ENCODE results near the gene HOXD3. TPM values are rescaled to one million over a fixed set of nuclear protein-coding genes. Genes with fewer than 3 reads are reported as not detected.

Gene HOXD3
- total RNA-seq, 1 donor from 2014 or later, result not detected

- Histone ChIP-seq H3K36me3 (no peaks in the 10 kb centered on the region), H3K4me1 (peaks cover 33% of the 10 kb centered on the region), H3K4me3 (peak overlapping the region; percentile 67), H3K27ac (replicated peaks) (no peak overlapping the region), H3K9me3 (replicated peaks) (no peaks in the 10 kb centered on the region), H3K27me3 (ENCODE audit: low read depth) (peaks cover 100% of the 10 kb centered on the region)
- intact Hi-C loops (cut with micrococcal nuclease), result no loop called here
- no peak for DNase-seq
- TF ChIP-seq, protein P1, sequence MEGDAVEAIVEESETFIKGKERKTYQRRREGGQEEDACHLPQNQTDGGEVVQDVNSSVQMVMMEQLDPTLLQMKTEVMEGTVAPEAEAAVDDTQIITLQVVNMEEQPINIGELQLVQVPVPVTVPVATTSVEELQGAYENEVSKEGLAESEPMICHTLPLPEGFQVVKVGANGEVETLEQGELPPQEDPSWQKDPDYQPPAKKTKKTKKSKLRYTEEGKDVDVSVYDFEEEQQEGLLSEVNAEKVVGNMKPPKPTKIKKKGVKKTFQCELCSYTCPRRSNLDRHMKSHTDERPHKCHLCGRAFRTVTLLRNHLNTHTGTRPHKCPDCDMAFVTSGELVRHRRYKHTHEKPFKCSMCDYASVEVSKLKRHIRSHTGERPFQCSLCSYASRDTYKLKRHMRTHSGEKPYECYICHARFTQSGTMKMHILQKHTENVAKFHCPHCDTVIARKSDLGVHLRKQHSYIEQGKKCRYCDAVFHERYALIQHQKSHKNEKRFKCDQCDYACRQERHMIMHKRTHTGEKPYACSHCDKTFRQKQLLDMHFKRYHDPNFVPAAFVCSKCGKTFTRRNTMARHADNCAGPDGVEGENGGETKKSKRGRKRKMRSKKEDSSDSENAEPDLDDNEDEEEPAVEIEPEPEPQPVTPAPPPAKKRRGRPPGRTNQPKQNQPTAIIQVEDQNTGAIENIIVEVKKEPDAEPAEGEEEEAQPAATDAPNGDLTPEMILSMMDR (IDR thresholded peaks at IDR 0.05; ENCODE audit: borderline replicate concordance), result no peak
Measured at GRCh38 chr2:176189681-176190641, 32.9 kb downstream of the HOXD3 start.

DNA sequence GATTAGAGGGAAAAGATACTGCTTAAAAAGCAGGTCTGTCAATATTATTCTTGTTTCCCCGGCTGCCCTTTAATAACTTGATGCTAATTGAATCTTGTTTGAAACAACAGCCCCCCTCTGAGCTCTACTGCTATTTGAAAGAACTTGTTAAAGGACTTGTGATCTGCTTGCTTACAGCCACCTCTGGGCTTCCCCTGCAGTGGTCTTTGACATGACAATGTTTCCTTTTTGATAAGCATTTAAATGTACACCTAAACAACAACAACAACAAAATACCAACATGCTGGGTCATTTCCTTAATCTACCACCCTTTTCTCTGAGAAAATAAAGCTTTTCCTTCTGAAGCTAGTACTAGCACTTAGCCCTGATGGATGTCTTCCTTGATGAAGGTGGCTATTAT, 35.2 kb downstream of the HOXD3 start:
- Histone ChIP-seq H3K27ac (replicated peaks) (no peak overlapping the region), H3K4me3 (no peak overlapping the region), H3K36me3 (no peaks in the 10 kb centered on the region), H3K9me3 (replicated peaks) (no peaks in the 10 kb centered on the region), H3K27me3 (ENCODE audit: low read depth) (peaks cover 100% of the 10 kb centered on the region), H3K4me1 (peaks cover 32% of the 10 kb centered on the region)
- intact Hi-C loops (cut with micrococcal nuclease), result no loop called here
- no peak for DNase-seq
- TF ChIP-seq, protein P1 (IDR thresholded peaks at IDR 0.05; ENCODE audit: borderline replicate concordance), result no peak

- Histone ChIP-seq H3K9me3 (replicated peaks) (no peaks in the 10 kb centered on the region), H3K27ac (replicated peaks) (no peak overlapping the region), H3K4me1 (peaks cover 25% of the 10 kb centered on the region), H3K4me3 (no peak overlapping the region), H3K36me3 (no peaks in the 10 kb centered on the region), H3K27me3 (ENCODE audit: low read depth) (peaks cover 100% of the 10 kb centered on the region)
- intact Hi-C loops (cut with micrococcal nuclease), result no loop called here
- DNase-seq, result no peak
- TF ChIP-seq, protein P1 (IDR thresholded peaks at IDR 0.05; ENCODE audit: borderline replicate concordance), result no peak
Measured at GRCh38 chr2:176193048-176193447, 35.9 kb downstream of the HOXD3 start.

DNA sequence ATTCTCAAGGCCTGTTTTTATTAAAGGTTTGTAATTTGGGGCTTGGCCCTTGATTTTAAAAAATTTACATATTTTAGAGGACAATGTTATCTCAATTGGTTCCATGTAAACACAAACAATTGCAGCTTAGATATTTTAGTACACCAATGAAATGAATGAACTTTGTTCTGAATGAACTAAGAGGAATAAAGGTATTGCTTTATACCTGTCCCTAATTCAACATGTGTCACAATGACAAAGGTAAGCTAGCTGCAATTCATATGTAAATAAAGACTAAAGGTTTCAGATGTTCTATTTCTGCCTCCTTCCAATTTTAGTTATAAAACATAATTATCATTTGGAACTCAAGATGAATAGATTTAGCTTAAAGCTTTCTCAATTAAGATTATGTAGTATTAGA, 42.8 kb downstream of the HOXD3 start:
- intact Hi-C loops (cut with micrococcal nuclease), result no loop called here
- H3K9me3 ChIP-seq (replicated peaks), result peaks cover 7% of the 10 kb centered on the region
- TF ChIP-seq, protein P1 (IDR thresholded peaks at IDR 0.05; ENCODE audit: borderline replicate concordance), result no peak
- H3K4me3 ChIP-seq, result no peak overlapping the region
- peaks cover 99% of the 10 kb centered on the region for H3K27me3 ChIP-seq (ENCODE audit: low read depth)
- H3K4me1 ChIP-seq, result no peaks in the 10 kb centered on the region
- H3K27ac ChIP-seq (replicated peaks), result no peak overlapping the region
- H3K36me3 ChIP-seq, result no peaks in the 10 kb centered on the region
- DNase-seq, result no peak

DNA sequence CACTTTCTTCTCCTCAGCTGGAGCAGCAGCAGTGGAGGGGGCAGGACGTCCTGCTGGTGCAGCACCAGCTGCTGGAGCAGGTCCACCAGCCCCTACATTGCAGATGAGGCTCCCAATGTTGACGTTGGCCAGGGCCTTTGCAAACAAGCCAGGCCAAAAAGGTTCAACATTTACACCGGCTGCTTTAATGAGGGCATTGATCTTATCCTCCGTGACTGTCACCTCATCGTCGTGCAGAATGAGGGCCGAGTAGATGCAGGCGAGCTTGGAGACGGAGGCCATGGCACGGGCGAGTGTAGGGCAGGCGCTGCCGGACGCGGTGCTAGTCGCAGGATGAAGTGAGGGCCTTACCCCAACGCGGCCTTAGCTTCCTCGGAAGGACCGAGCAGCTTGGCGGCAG, 43.9 kb downstream of the HOXD3 start:
- H3K36me3 ChIP-seq, result no peaks in the 10 kb centered on the region
- no peak overlapping the region for H3K4me3 ChIP-seq
- intact Hi-C loops (cut with micrococcal nuclease), result no loop called here
- H3K27me3 ChIP-seq (ENCODE audit: low read depth), result peaks cover 97% of the 10 kb centered on the region
- no peak for DNase-seq
- TF ChIP-seq, protein P1 (IDR thresholded peaks at IDR 0.05; ENCODE audit: borderline replicate concordance), result no peak
- peaks cover 10% of the 10 kb centered on the region for H3K9me3 ChIP-seq (replicated peaks)
- H3K27ac ChIP-seq (replicated peaks), result no peak overlapping the region
- H3K4me1 ChIP-seq, result no peaks in the 10 kb centered on the region

All from left ventricle myocardium inferior (tissue), 1 donor.